PC-3 (cell line): ENCODE measurements around the gene CMSS1. TPM values are rescaled to one million over a fixed set of nuclear protein-coding genes. Genes with fewer than 3 reads are reported as not detected.
A peak's percentile ranks its signal among the peaks of the same experiment; 100 is the strongest.

Source experiments
- ATAC-seq: fragments of 200-7000 bp; cut with Tn5 transposase; 2 replicates; pipeline ENCODE4 v1.9.1; 2020; ENCODE audit warnings: mild to moderate bottlenecking, moderate library complexity
- BruUV-seq: library from RNA; stranded (reverse); fragments of 400-500 nt; replicated peaks from 2 replicates; lab custom pipeline; 2021; lab: Mats Ljungman, UMichigan
- CTCF ChIA-PET: fragments of 300-600 bp; sonication (Branson Sonifier 250); formaldehyde crosslinking; loops from one replicate; lab custom pipeline; 2022; ENCODE audit warnings: antibody characterized with exemption; lab: Charles Lee
- POLR2A ChIA-PET: fragments of 300-600 bp; sonication (Branson Sonifier 250); formaldehyde crosslinking; loops from one replicate; lab custom pipeline; 2022; ENCODE audit warnings: antibody characterized with exemption; ENCODE audit not compliant: unreplicated experiment; lab: Charles Lee
- DNase-seq: peaks from one replicate; pipeline ENCODE4 v3.0.0-alpha.2; 2015
- H2AFZ ChIP-seq: fragments of 300-600 bp; sonication (generic); 2 replicates; pipeline ENCODE4 v1.6.0; 2016; ENCODE audit warnings: antibody characterized with exemption, low read length
- H3F3A ChIP-seq: fragments of 300-600 bp; sonication (generic); one replicate; pipeline ENCODE4 v1.6.0; 2017; ENCODE audit warnings: antibody characterized with exemption, low read length, control low read depth, mild to moderate bottlenecking; ENCODE audit not compliant: unreplicated experiment
- H3K27ac ChIP-seq: fragments of 300-600 bp; sonication (generic); 2 replicates; pipeline ENCODE4 v1.5.1; 2016; ENCODE audit warnings: mild to moderate bottlenecking, low read length
- H3K27me3 ChIP-seq: fragments of 300-600 bp; sonication (generic); 2 replicates; pipeline ENCODE4 v1.6.1; 2016; ENCODE audit warnings: low read length, mixed read lengths
- H3K36me3 ChIP-seq: fragments of 300-600 bp; sonication (generic); 2 replicates; pipeline ENCODE4 v1.6.1; 2016; ENCODE audit warnings: low read depth, mixed run types, low read length, mixed read lengths
- H3K4me1 ChIP-seq: fragments of 300-600 bp; sonication (generic); 2 replicates; pipeline ENCODE4 v1.5.1; 2016; ENCODE audit warnings: low read length; ENCODE audit not compliant: insufficient read depth
- H3K4me2 ChIP-seq: fragments of 300-600 bp; sonication (generic); 2 replicates; pipeline ENCODE4 v1.6.0; 2016; ENCODE audit warnings: low read length
- H3K4me3 ChIP-seq: fragments of 300-600 bp; sonication (generic); 2 replicates; pipeline ENCODE4 v1.5.1; 2016; ENCODE audit warnings: mild to moderate bottlenecking, low read length, mixed read lengths
- H3K79me2 ChIP-seq: fragments of 300-600 bp; sonication (generic); 2 replicates; pipeline ENCODE4 v1.6.1; 2017; ENCODE audit warnings: low read length, mixed read lengths
- H3K9ac ChIP-seq: fragments of 300-600 bp; sonication (generic); 2 replicates; pipeline ENCODE4 v1.6.0; 2016; ENCODE audit warnings: mild to moderate bottlenecking, low read length
- H3K9me2 ChIP-seq: fragments of 300-600 bp; sonication (generic); replicated peaks from 2 replicates; pipeline ENCODE4 v1.6.1; 2016; ENCODE audit warnings: mixed run types, low read length, mixed read lengths
- H3K9me3 ChIP-seq: fragments of 300-600 bp; sonication (generic); 2 replicates; pipeline ENCODE4 v1.6.1; 2016; ENCODE audit warnings: low read length, mixed read lengths
- H4K20me1 ChIP-seq: fragments of 300-600 bp; sonication (generic); 2 replicates; pipeline ENCODE4 v1.6.1; 2016; ENCODE audit warnings: low read length, mixed read lengths
- CTCF ChIP-seq: fragments of 300-600 bp; sonication (generic); conservative IDR thresholded peaks from 2 replicates; pipeline ENCODE4 v1.5.1; 2017; ENCODE audit warnings: antibody characterized with exemption, low read depth, mild to moderate bottlenecking, low read length
- EZH2 ChIP-seq: fragments of 300-600 bp; sonication (generic); IDR thresholded peaks from one replicate; pipeline ENCODE4 v1.6.1; 2017; ENCODE audit warnings: antibody characterized with exemption, mild to moderate bottlenecking, low read length; ENCODE audit not compliant: unreplicated experiment
- EZH2phosphoT487 ChIP-seq: fragments of 300-600 bp; sonication (generic); IDR thresholded peaks from 2 replicates; pipeline ENCODE4 v1.6.1; 2018; ENCODE audit warnings: mild to moderate bottlenecking, antibody characterized with exemption, low read length, borderline replicate concordance
- intact Hi-C: fragments of 100-400 bp; cut with micrococcal nuclease; formaldehyde crosslinking; loops from 2 replicates; pipeline ENCODE4 v1.9.0; 2023
- total RNA-seq: library from RNA; depleted of rRNA; stranded (reverse); fragments of >200 nt; gene quantifications from 2 replicates; pipeline ENCODE4 v1.2.3, GENCODE V29; 2014

The CMSS1 gene
- total RNA-seq, 1 experiment from 2014 or later, result 63.1 TPM

- intact Hi-C loops, result no loop called here
- H4K20me1 ChIP-seq, result no peaks in the 10 kb centered on the region
- CTCF ChIA-PET, result no interaction called here
- no peaks in the 10 kb centered on the region for H3F3A ChIP-seq
- no peak overlapping the region for H2AFZ ChIP-seq
- no peak overlapping the region for H3K4me2 ChIP-seq
- no peak overlapping the region for H3K27ac ChIP-seq
- no TSS peak for BruUV-seq
- no peaks in the 10 kb centered on the region; the same call in 1 of the 2 replicates for H3K79me2 ChIP-seq
- H3K4me3 ChIP-seq, result no peak overlapping the region
- H3K9ac ChIP-seq, result no peak overlapping the region
- no peak for ATAC-seq
- H3K4me1 ChIP-seq, result peaks cover 40% of the 10 kb centered on the region
- H3K27me3 ChIP-seq, result no peaks in the 10 kb centered on the region
- no peaks in the 10 kb centered on the region for H3K9me3 ChIP-seq
- TF ChIP-seq EZH2, result no peak
- no peak for TF ChIP-seq CTCF
- no peak for TF ChIP-seq EZH2phosphoT487
- POLR2A ChIA-PET, result no interaction called here
- H3K36me3 ChIP-seq, result no peaks in the 10 kb centered on the region
- no peaks in the 10 kb centered on the region for H3K9me2 ChIP-seq
- DNase-seq, result no peak
Measured at GRCh38 chr3:100084100-100084806, 266.6 kb downstream of the CMSS1 start.

- H3K27me3 ChIP-seq, result no peaks in the 10 kb centered on the region
- TF ChIP-seq EZH2 (no peak), EZH2phosphoT487 (no peak), CTCF (no peak)
- ATAC-seq (peak; percentile 52), DNase-seq (peak; percentile 83)
- POLR2A ChIA-PET, result interaction anchor here (0.5 to 0.6 kb wide), 2 partner anchors 28 to 170 kb away, joined by 3 to 5 read pairs; no protein-coding TSS in a partner anchor
- H3K27ac ChIP-seq, result peak overlapping the region; percentile 83
- CTCF ChIA-PET, result interaction anchor here (0.6 to 1.0 kb wide), 2 partner anchors 18 to 914 kb away, joined by 3 to 4 read pairs; no protein-coding TSS in a partner anchor
- H3K36me3 ChIP-seq, result no peaks in the 10 kb centered on the region
- intact Hi-C loops, result loop anchor here (1.0 to 5.0 kb wide), 4 partner anchors 10 to 244 kb away; partner anchors contain the start of gene TBC1D23
- H3K79me2 ChIP-seq, result no peaks in the 10 kb centered on the region; the same call in 1 of the 2 replicates
- BruUV-seq, result no TSS peak
- no peaks in the 10 kb centered on the region for H3K9me3 ChIP-seq
- no peak overlapping the region for H2AFZ ChIP-seq
- no peaks in the 10 kb centered on the region for H4K20me1 ChIP-seq
- H3K4me3 ChIP-seq, result peak overlapping the region; percentile 30; the same call in 1 of the 2 replicates
- H3K4me2 ChIP-seq, result peak overlapping the region; percentile 52
- H3K4me1 ChIP-seq, result peaks cover 55% of the 10 kb centered on the region
- H3K9ac ChIP-seq, result peak overlapping the region; percentile 48
- no peaks in the 10 kb centered on the region for H3F3A ChIP-seq
- no peaks in the 10 kb centered on the region for H3K9me2 ChIP-seq
Measured at GRCh38 chr3:100086401-100086800, 268.7 kb downstream of the CMSS1 start.

- H3K36me3 ChIP-seq, result no peaks in the 10 kb centered on the region
- peaks cover 55% of the 10 kb centered on the region for H3K4me1 ChIP-seq
- no peaks in the 10 kb centered on the region for H4K20me1 ChIP-seq
- ATAC-seq (peak; percentile 68), DNase-seq (peak; percentile 83)
- BruUV-seq, result no TSS peak
- no peaks in the 10 kb centered on the region for H3K9me2 ChIP-seq
- TF ChIP-seq CTCF (no peak), EZH2phosphoT487 (no peak)
- ChIA-PET CTCF (no interaction called here), POLR2A (no interaction called here)
- H3F3A ChIP-seq, result no peaks in the 10 kb centered on the region
- H2AFZ ChIP-seq, result no peak overlapping the region
- peak overlapping the region; percentile 30; the same call in 1 of the 2 replicates for H3K4me3 ChIP-seq
- no peaks in the 10 kb centered on the region; the same call in 1 of the 2 replicates for H3K79me2 ChIP-seq
- H3K9me3 ChIP-seq, result no peaks in the 10 kb centered on the region
- peak overlapping the region; percentile 52 for H3K4me2 ChIP-seq
- no peaks in the 10 kb centered on the region for H3K27me3 ChIP-seq
- H3K9ac ChIP-seq, result peak overlapping the region; percentile 48
- peak overlapping the region; percentile 83 for H3K27ac ChIP-seq
- intact Hi-C loops, result loop anchor here (1.0 to 5.0 kb wide), 8 partner anchors 18 to 245 kb away; partner anchors contain the start of gene TBC1D23
Measured at GRCh38 chr3:100087198-100087597, 269.5 kb downstream of the CMSS1 start.
